BJ (cell line): ENCODE results near the gene CHKA. TPM values are rescaled to one million over a fixed set of nuclear protein-coding genes. Genes with fewer than 3 reads are reported as not detected.

ENCODE experiments used
- CTCF ChIA-PET: fragments of 350-600 bp; formaldehyde crosslinking; extraction: SDS; loops from one replicate; lab custom pipeline; 2021; ENCODE audit warnings: antibody characterized with exemption, inconsistent platforms; lab: Yijun Ruan, JAX
- POLR2A ChIA-PET: fragments of 300-600 bp; sonication (Branson Sonifier 250); formaldehyde crosslinking; extraction: SDS; loops from one replicate; lab custom pipeline; 2021; ENCODE audit warnings: antibody characterized with exemption; lab: Charles Lee
- DNase-seq: peaks from one replicate; pipeline ENCODE4 v3.0.0-alpha.2; 2011; ENCODE audit warnings: low read depth
- H3K27me3 ChIP-seq: 2 replicates; pipeline ENCODE4 v1.6.0; 2011; ENCODE audit warnings: low read length; ENCODE audit not compliant: control insufficient read depth, insufficient read depth
- H3K36me3 ChIP-seq: 2 replicates; pipeline ENCODE4 v1.5.1; 2011; ENCODE audit warnings: low read length; ENCODE audit not compliant: control insufficient read depth, insufficient read depth
- H3K4me3 ChIP-seq: 2 replicates; pipeline ENCODE4 v1.5.1; 2011; ENCODE audit warnings: low read depth, mild to moderate bottlenecking, control low read depth, low read length
- polyA plus RNA-seq: library from polyadenylated mRNA; depleted of rRNA; stranded (reverse); fragments of >200 nt; gene quantifications from 2 replicates; pipeline ENCODE4 v1.2.3, GENCODE V29; 2011
- TF ChIP-seq, protein P1 (sequence below): IDR thresholded peaks from 2 replicates; pipeline ENCODE4 v1.5.1; 2011; ENCODE audit warnings: low read depth, mild to moderate bottlenecking, control low read depth, inconsistent platforms, low read length, moderate library complexity; ENCODE audit not compliant: insufficient read depth

The CHKA gene
- polyA plus RNA-seq, 1 experiment, result 5.9 TPM

GRCh38 chr11:68145120-68145866 lies 24.1 kb upstream of the CHKA start:
- CTCF ChIA-PET, result no interaction called here
- TF ChIP-seq, protein P1, sequence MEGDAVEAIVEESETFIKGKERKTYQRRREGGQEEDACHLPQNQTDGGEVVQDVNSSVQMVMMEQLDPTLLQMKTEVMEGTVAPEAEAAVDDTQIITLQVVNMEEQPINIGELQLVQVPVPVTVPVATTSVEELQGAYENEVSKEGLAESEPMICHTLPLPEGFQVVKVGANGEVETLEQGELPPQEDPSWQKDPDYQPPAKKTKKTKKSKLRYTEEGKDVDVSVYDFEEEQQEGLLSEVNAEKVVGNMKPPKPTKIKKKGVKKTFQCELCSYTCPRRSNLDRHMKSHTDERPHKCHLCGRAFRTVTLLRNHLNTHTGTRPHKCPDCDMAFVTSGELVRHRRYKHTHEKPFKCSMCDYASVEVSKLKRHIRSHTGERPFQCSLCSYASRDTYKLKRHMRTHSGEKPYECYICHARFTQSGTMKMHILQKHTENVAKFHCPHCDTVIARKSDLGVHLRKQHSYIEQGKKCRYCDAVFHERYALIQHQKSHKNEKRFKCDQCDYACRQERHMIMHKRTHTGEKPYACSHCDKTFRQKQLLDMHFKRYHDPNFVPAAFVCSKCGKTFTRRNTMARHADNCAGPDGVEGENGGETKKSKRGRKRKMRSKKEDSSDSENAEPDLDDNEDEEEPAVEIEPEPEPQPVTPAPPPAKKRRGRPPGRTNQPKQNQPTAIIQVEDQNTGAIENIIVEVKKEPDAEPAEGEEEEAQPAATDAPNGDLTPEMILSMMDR, result no peak
- H3K4me3 ChIP-seq, result no peak overlapping the region
- no peaks in the 10 kb centered on the region for H3K36me3 ChIP-seq
- DNase-seq, result no peak
- no peaks in the 10 kb centered on the region for H3K27me3 ChIP-seq
- POLR2A ChIA-PET, result no interaction called here

DNA sequence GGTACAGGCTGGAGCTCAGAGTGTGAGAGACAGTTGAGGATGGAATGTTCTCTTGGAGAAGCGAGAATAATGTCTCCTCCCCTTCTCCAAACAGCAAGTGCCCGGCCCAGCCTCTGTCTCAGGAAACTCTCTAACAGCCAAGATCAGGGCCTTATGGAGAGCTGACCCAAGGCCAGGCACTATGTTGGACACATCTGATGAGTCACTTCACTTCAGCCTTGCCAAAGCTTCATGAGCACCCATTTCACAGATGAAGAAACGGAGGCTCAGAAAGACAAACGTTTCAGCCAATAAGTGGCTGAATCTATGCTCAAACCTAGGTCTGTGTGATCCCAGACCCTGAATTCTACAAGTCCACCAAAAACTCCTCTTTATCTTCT lies 22.1 kb upstream of the CHKA start:
- TF ChIP-seq, protein P1, result no peak
- ChIA-PET POLR2A (no interaction called here), CTCF (interaction anchor here (1.2 kb wide), 1 partner anchor 15 kb away, joined by 3 read pairs; no protein-coding TSS in a partner anchor)
- no peak for DNase-seq
- no peak overlapping the region for H3K4me3 ChIP-seq
- no peaks in the 10 kb centered on the region for H3K36me3 ChIP-seq
- no peaks in the 10 kb centered on the region for H3K27me3 ChIP-seq

- Histone ChIP-seq H3K4me3 (no peak overlapping the region), H3K27me3 (no peaks in the 10 kb centered on the region), H3K36me3 (no peaks in the 10 kb centered on the region)
- no peak for DNase-seq
- ChIA-PET POLR2A (no interaction called here), CTCF (interaction anchor here (1.2 kb wide), 1 partner anchor 15 kb away, joined by 3 read pairs; no protein-coding TSS in a partner anchor)
- TF ChIP-seq, protein P1, result no peak
These were observed 21.5 kb upstream of the CHKA start for GRCh38 chr11:68142441-68143309.

DNA sequence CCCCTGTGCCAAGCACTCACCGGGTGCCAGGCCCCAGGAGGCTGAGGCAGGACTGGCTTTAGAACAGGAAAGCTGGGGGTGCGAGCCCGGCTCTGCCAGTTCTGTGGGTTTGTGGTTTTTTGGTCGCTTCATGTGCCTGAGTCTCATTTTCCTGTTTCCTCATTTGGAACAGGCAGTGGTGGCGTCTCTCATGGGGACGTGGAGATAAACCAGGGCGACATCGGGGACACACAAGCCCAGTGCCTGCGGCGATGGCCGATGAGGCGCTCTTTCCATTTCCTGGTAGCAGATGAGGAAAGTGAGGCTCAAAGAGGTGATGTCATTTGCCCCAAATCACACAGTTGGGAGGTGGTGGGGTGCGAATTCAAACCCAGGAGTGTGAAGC lies 20.8 kb upstream of the CHKA start:
- no peaks in the 10 kb centered on the region for H3K27me3 ChIP-seq
- TF ChIP-seq, protein P1, result no peak
- DNase-seq, result no peak
- POLR2A ChIA-PET, result no interaction called here
- CTCF ChIA-PET, result no interaction called here
- H3K4me3 ChIP-seq, result no peak overlapping the region
- no peaks in the 10 kb centered on the region for H3K36me3 ChIP-seq

DNA sequence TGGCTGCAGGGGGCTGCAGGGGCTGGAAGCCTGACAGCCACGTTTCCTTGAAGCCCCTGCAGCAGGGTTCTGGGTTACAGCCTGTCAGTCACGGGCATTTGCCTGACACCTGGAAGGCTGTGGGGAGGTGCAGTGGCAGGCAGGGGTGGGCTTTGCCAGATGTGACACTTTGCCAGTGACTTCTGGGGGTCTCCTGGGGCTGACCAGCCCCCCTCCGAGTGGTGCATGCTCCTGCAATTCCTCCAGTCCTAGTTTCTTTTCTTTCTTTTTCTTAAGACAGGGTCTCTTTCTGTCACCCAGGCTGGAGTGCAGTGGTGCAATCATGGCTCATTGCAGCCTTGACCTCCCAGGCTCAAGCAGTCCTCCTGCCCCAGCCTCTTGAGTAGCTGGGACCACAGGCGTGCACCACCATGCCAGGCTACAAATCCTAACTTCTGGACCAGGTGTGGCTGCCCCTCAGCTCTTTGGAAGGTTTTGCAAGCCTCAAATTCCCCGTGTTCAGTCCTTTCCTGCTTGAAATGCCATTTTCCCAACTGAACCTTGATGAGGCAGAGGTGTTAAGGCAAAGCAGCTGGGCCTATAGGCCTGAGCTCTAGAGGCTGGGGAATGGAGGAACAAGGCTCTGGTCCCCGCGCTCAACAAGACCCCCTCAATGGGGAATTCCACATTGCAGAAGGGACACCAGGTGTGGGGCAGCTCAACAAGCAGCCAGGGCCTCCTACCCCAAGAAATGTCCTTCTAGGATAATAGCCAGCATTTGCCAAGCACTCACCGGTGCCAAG lies 20.2 kb upstream of the CHKA start:
- TF ChIP-seq, protein P1, result no peak
- CTCF ChIA-PET, result no interaction called here
- POLR2A ChIA-PET, result no interaction called here
- Histone ChIP-seq H3K4me3 (no peak overlapping the region), H3K27me3 (no peaks in the 10 kb centered on the region), H3K36me3 (no peaks in the 10 kb centered on the region)
- DNase-seq, result no peak
